Fibroblast of pulmonary artery (primary cell): Measurements from ENCODE around the gene ATXN10.

Experiments
- DNase-seq: peaks from one replicate; pipeline ENCODE4 v3.0.0-alpha.2; 2010; ENCODE audit warnings: low read depth
- H3K4me3 ChIP-seq: replicated peaks from 2 replicates; pipeline ENCODE4 v1.5.1; 2011; ENCODE audit warnings: low read depth, mild to moderate bottlenecking, control low read depth, low read length, moderate library complexity
- TF ChIP-seq, protein P1 (sequence below): IDR thresholded peaks from 2 replicates; pipeline ENCODE4 v1.5.1; 2011; ENCODE audit warnings: mild to moderate bottlenecking, control low read depth, low read length, inconsistent platforms; ENCODE audit errors: missing control alignments

Gene ATXN10

DNA sequence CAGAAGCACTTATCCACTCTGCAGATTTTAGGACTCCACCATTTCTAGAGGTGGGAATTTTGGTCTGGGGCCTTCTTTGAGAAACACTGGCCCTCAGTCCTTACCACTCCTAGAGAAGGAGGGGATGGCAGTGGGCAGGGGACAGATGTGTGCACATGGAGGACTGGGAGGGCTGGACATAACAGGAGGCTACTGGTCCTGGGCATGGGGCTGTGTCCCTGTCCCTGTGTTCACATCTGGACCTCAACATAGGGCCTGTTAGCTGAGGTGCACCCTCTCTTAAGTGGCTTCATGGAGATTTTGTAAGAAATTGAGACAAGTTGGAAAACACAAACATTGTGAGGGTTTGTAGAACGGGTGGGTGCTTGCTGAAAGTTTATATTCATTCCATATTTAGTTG lies 103.4 kb downstream of the ATXN10 start:
- TF ChIP-seq, protein P1, sequence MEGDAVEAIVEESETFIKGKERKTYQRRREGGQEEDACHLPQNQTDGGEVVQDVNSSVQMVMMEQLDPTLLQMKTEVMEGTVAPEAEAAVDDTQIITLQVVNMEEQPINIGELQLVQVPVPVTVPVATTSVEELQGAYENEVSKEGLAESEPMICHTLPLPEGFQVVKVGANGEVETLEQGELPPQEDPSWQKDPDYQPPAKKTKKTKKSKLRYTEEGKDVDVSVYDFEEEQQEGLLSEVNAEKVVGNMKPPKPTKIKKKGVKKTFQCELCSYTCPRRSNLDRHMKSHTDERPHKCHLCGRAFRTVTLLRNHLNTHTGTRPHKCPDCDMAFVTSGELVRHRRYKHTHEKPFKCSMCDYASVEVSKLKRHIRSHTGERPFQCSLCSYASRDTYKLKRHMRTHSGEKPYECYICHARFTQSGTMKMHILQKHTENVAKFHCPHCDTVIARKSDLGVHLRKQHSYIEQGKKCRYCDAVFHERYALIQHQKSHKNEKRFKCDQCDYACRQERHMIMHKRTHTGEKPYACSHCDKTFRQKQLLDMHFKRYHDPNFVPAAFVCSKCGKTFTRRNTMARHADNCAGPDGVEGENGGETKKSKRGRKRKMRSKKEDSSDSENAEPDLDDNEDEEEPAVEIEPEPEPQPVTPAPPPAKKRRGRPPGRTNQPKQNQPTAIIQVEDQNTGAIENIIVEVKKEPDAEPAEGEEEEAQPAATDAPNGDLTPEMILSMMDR: no peak
- DNase-seq: no peak
- no peak overlapping the region for H3K4me3 ChIP-seq

DNA sequence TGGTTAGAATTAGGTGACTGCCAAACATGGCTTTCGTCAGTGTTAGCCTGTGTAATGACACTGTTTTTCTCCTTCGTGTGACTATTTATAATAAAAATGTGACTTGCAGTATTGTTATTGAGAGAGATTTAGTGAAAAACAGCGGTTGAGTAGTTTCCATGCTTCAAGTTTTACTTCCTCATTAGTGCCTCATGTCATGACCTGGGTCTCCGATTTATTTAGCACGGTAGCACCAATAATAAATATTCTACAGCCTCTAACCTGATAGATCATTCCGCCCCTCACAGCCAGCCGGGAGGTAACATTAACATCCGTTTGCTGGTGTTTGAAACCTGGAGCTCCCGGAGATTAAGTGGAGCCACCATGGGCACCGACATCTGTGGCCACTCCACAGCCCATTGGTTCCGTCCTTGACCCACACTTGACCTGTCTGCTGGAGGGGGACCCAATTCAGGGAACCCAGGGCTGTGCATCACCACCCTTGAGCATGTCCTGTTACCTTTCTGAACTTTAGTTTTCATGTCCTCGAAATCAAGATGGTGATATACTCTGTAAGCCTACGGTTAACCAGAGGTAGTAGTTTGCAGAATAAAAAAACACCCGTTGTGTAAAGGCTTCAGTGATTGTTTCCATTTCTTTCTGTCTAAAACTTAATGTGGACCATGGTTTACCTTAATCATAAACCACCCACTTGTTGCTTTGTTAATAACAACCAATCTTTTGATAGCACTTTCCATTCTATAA lies 104.1 kb downstream of the ATXN10 start:
- H3K4me3 ChIP-seq: no peak overlapping the region
- no peak for DNase-seq
- TF ChIP-seq, protein P1: no peak

DNA sequence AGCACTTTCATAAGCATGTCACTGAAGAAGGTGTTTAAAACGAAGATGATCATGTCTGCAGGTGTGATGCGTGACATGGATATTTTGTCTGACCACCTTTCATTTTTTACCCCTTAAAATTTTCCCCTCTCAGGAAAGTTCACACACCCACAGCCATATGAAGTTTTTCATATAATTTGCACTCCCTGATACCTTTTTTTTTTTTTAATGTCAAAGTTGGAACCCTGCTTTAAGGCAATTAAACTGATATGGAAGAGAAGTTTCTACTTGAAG lies 104.6 kb downstream of the ATXN10 start:
- TF ChIP-seq, protein P1: no peak

GRCh38 chr22:45777046-45777851 lies 105.6 kb downstream of the ATXN10 start:
- TF ChIP-seq, protein P1: no peak
- DNase-seq: peak; percentile 18
- H3K4me3 ChIP-seq: no peak overlapping the region

More for the DNA sequence above, 104.6 kb downstream of the ATXN10 start:
- DNase-seq: no peak
- H3K4me3 ChIP-seq: no peak overlapping the region

DNA sequence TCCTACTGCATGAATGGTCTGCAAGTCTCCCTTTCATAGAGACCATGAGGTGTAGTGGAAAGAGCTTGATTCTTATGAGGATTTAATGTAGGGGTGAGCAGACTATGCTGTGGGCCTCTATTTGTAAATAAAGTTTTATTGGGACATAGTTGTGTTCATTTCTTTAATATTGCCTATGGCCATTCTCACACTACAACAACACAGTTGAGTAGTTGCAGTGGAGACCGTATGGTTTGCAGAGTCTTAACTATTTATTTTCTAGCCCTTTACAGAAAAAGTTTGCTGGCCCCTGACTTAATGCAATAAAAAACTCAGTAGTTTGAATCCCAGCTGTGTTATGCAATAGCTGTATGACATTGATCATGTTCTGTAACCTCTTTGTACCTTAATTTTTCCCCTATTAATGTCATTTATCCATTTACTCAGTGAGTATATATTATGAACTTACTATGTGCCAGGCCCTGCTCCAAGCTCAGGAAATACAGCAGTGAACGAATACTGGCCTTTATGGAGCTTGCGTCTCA lies 106.3 kb downstream of the ATXN10 start:
- TF ChIP-seq, protein P1: no peak
- no peak overlapping the region for H3K4me3 ChIP-seq
- peak; percentile 21 for DNase-seq

DNA sequence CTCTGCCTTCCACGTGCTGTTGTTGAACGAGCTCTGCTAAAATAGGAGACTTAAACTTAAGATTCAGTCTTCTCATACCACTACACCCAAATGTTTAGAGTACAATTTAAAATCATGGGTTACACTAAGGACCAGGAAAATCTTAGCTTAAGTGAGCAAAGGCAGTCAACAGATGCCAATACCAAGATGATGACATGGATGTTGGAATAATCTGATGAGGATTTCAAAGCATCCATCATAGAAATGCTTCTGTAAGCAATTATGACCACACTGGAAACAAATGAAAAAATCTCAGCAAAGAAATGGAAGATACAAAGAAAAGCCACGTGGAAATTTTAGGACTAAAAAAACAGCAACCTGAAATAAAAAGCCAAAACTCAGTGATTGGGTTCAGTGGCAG lies 109.8 kb downstream of the ATXN10 start:
- no peak for DNase-seq
- no peak overlapping the region for H3K4me3 ChIP-seq
- TF ChIP-seq, protein P1: no peak
